ENCODE data around the gene NALF2.

NALF2 gene

DNA sequence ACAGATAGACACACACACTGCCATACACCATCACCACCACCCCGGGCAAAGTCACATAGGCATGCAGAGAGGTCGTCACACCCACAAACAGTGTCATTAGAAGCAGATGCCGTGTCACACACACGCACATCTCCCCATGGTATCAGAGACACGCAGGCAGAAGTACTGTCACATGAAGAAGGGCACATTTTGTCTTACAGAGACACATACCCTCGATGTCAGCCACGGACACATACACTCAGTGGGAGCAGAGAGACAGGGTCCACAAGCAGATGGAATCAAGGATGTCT lies 3.3 kb downstream of the NALF2 start:
- TF ChIP-seq, protein P1, sequence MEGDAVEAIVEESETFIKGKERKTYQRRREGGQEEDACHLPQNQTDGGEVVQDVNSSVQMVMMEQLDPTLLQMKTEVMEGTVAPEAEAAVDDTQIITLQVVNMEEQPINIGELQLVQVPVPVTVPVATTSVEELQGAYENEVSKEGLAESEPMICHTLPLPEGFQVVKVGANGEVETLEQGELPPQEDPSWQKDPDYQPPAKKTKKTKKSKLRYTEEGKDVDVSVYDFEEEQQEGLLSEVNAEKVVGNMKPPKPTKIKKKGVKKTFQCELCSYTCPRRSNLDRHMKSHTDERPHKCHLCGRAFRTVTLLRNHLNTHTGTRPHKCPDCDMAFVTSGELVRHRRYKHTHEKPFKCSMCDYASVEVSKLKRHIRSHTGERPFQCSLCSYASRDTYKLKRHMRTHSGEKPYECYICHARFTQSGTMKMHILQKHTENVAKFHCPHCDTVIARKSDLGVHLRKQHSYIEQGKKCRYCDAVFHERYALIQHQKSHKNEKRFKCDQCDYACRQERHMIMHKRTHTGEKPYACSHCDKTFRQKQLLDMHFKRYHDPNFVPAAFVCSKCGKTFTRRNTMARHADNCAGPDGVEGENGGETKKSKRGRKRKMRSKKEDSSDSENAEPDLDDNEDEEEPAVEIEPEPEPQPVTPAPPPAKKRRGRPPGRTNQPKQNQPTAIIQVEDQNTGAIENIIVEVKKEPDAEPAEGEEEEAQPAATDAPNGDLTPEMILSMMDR (IDR thresholded peaks at IDR 0.05; ENCODE audit: low read depth, low read length), result no peak
- DNase-seq (ENCODE audit: extremely low read depth, low read depth), result no peak

DNA sequence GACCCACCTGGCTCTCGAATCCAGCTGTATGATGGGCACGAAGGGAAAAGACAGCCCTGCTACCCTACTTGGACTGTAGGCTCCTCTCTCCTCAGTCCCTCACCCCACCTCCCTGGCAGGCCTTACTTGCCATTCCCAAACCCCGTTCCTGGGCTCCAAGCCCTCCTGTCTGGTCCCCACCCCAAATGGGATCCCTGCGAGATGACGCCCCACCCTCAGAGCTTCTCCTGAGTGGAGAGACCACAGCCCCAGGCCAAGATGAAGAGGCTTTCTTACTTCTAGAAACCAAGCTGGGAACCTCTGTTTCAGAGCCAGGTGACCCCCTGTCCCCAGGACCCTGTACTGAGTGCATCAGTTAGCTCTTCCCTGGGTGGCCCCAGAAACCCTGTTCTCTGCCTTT lies 4.5 kb downstream of the NALF2 start:
- no peak for DNase-seq (ENCODE audit: extremely low read depth, low read depth)
- TF ChIP-seq, protein P1 (IDR thresholded peaks at IDR 0.05; ENCODE audit: low read depth, low read length), result no peak

DNA sequence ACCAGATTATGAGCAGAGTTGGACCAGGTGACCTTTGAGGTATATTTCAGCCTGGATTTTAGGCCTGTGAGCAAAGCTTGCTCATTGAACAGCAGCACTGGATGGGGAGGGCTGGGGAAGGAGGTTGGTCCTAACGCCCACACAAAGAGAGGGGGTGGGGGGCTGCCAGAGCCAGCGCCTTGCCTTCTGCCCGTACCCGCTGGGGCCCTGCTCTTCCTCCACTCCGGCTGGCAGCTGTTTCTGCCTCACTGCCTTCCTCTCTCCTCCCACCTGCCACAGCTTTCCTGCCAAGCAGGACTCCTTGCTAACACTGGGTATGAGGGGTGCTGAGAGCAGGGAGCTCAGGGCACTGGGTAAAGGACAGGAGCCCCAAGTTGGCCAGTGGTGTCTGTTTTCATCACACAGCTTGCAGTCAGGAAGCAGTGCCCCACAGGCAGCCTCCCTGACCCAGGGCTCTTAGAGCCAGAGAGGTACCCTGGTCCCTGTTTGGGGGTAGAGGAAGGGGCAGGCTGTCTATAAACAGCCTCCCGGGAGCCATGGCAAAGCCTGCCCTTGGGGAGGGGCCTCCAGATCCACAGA lies 6.1 kb downstream of the NALF2 start:
- TF ChIP-seq, protein P1 (IDR thresholded peaks at IDR 0.05; ENCODE audit: low read depth, low read length), result no peak

DNA sequence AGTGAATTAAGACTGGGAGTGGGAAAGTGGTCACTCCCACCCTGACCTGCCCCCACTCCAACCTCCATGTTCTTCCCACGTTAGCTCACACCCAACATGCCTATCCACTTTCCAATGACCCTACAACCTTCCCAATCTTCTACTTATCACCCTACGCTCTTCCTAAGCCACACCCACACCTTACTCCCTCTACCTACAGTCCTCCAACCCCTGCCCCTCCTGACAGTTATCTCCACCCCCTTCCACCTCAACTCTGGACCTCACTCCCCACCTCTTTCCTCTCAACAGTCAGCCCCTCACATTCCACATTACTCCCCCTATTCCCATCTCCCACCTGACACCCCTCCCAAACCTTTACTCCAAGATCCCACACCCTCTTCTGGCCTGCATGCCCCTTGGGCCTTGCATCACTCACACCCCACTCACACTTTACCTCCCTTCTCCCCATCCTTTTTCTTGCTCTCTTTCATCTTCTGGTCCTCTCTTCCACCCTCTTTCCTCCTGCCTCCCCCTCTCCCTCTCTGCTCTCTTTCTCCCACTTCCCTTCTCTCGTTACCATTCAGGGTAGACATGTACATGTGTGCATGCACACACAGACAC lies 6.9 kb downstream of the NALF2 start:
- TF ChIP-seq, protein P1 (IDR thresholded peaks at IDR 0.05; ENCODE audit: low read depth, low read length), result no peak
- DNase-seq (ENCODE audit: extremely low read depth, low read depth), result no peak

More for the DNA sequence above, 6.1 kb downstream of the NALF2 start:
- DNase-seq (ENCODE audit: extremely low read depth, low read depth), result no peak

DNA sequence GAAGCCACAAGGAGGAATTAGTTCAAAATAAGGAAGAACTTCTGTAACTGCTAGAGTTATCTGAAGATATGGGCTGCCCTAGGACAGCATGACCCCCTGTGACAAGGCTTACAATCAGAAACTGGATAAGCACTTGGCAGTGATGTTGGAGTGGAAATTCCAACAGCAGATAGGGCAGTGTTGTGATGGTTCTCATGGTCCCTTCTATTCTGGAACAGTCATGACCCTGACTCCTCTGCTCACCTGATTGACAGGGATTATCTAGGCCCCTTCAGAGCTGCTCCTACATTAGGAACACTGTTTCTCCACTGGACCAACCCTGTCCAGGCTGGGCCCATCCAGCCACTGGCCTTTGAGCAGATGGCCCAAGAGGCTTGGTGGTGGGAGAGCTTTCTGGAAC lies 17.9 kb downstream of the NALF2 start:
- TF ChIP-seq, protein P1 (IDR thresholded peaks at IDR 0.05; ENCODE audit: low read depth, low read length), result no peak
- DNase-seq (ENCODE audit: extremely low read depth, low read depth), result no peak

DNA sequence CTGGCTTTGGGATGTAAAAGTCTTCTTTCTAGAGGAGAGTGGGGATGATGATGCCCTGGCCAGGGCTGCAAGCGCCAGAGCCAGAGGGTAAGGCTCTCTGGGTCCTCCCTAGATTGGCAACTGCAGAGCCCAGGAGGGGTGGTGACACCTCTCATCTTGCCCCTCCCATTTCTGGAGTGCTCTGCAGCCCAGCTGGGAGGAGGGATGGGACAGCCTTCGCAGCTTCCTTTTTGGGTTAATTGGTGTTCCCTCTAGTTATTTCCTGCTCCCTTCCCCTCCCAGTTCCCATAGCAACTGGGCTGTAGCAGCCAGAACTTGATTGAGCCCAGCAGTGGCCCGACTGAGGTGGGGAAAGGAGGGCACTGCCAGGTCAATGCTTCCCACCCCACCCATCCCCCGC lies 19.2 kb downstream of the NALF2 start:
- DNase-seq (ENCODE audit: extremely low read depth, low read depth), result no peak
- TF ChIP-seq, protein P1 (IDR thresholded peaks at IDR 0.05; ENCODE audit: low read depth, low read length), result no peak

DNA sequence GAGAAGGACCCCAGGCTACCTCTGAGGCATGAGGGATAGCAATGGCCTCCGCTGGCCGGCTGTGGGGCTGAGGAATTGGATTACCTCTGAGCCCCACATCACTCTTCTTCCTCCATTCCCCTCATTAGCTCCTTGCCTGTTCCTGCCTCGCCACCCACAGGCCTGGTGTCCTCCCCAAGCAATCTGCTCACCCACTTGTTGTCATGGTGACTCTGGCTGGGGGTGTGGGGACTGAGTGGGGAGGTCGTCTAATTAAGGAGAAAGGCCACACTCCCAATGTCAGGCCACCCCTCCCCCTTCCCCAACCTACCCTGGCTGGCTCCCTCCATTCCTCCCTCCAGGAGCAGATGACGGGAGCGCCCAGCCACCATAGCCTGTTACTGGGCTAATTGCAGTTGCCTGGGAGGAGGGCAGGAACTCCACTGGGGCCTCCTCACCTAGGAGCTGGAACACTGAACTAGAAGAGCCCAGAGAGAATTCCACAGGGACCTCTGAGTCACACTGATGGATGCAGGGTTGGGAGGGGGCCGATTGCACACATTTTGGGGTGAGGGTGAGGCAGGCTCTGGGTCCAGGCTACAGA lies 20.7 kb downstream of the NALF2 start:
- DNase-seq (ENCODE audit: extremely low read depth, low read depth), result no peak
- TF ChIP-seq, protein P1 (IDR thresholded peaks at IDR 0.05; ENCODE audit: low read depth, low read length), result no peak

Data from AG09319 (cell line).